K562 (cell line): ENCODE measurements around the gene CSTB. TPM values are rescaled to one million over a fixed set of nuclear protein-coding genes. Genes with fewer than 3 reads are reported as not detected.

Experiments used
- ATAC-seq: fragments of 200-7000 bp; cut with Tn5 transposase; 3 replicates; pipeline ENCODE4 v1.9.1; 2020; ENCODE audit warnings: moderate library complexity
- BruUV-seq: library from RNA; stranded (reverse); fragments of 400-500 nt; replicated peaks from 2 replicates; lab custom pipeline; 2021; lab: Mats Ljungman, UMichigan
- CTCF ChIA-PET: fragments of 300-600 bp; formaldehyde crosslinking; extraction: SDS; loops from one replicate; lab custom pipeline; 2021; ENCODE audit warnings: low intra/inter-chr PET ratio; lab: Yijun Ruan, JAX
- POLR2A ChIA-PET: fragments of 300-600, 350-650 bp; sonication (Branson Sonifier 250); formaldehyde crosslinking; extraction: SDS; loops from one replicate; lab custom pipeline; 2021; ENCODE audit warnings: antibody characterized with exemption, inconsistent platforms; lab: Yijun Ruan, JAX
- DNase-seq, 4 experiments: peaks; one replicate each; pipeline versions ENCODE4 v3.0.0 to v3.0.0-alpha.2; 2011 to 2018; ENCODE audit warnings: low spot score in 3 of 4, mixed read lengths in 3 of 4; ENCODE audit errors: extremely low read depth in 1 of 4
- FAIRE-seq: peaks from 2 replicates; lab custom pipeline; 2011; peaks lifted over from hg19 to GRCh38; lab: Jason Lieb, UNC
- H2AFZ ChIP-seq: 2 replicates; pipeline ENCODE4 v1.6.0; 2011; ENCODE audit warnings: low read depth, low read length, control low read depth, inconsistent platforms
- H3K27ac ChIP-seq: fragments of 200-600 bp; 3 replicates; pipeline ENCODE4 v1.8.0; 2011; ENCODE audit warnings: low read depth, mild to moderate bottlenecking, control low read depth, inconsistent platforms, low read length, moderate library complexity, mixed read lengths; ENCODE audit errors: extremely low read depth
- H3K27me3 ChIP-seq, 2 experiments: fragments of 300-600 bp in 1 of 2; 2 replicates in 1 of 2; 3 replicates in 1 of 2; pipeline versions ENCODE4 v1.6.0 to v1.8.0; 2011; ENCODE audit warnings: inconsistent platforms in 2 of 2, low read length in 2 of 2, mild to moderate bottlenecking in 1 of 2, mixed read lengths in 1 of 2, moderate library complexity in 1 of 2; ENCODE audit not compliant: control insufficient read depth in 2 of 2, insufficient read depth in 2 of 2
- H3K36me3 ChIP-seq: fragments of 300-600 bp; 3 replicates; pipeline ENCODE4 v1.8.0; 2011; ENCODE audit warnings: mild to moderate bottlenecking, low read length, inconsistent platforms; ENCODE audit not compliant: control insufficient read depth, insufficient read depth
- H3K4me1 ChIP-seq, 2 experiments: fragments of 200-600 bp in 1 of 2; replicated peaks in 1 of 2; 2 replicates in 1 of 2; 3 replicates in 1 of 2; pipeline versions ENCODE4 v1.5.1 to v1.8.0; 2011; ENCODE audit warnings: inconsistent platforms in 2 of 2, low read length in 2 of 2, mild to moderate bottlenecking in 1 of 2, mixed read lengths in 1 of 2, moderate library complexity in 1 of 2; ENCODE audit not compliant: control insufficient read depth in 2 of 2, insufficient read depth in 2 of 2
- H3K4me2 ChIP-seq: 2 replicates; pipeline ENCODE4 v1.6.1; 2011; ENCODE audit warnings: low read length, control low read depth, inconsistent platforms, mixed read lengths; ENCODE audit not compliant: insufficient read depth
- H3K4me3 ChIP-seq: fragments of 200-600 bp; sonication (generic), shearing (Covaris generic); 2 replicates; pipeline ENCODE4 v1.5.1; 2016; ENCODE audit warnings: control low read depth, inconsistent platforms
- H3K79me2 ChIP-seq: fragments of 200-600 bp; 3 replicates; pipeline ENCODE4 v1.8.0; 2011; ENCODE audit warnings: low read length, inconsistent platforms; ENCODE audit not compliant: control insufficient read depth, insufficient read depth
- H3K9ac ChIP-seq, 2 experiments: 2 replicates each; pipeline versions ENCODE4 v1.6.0 to v1.6.1; 2011; ENCODE audit warnings: low read depth in 2 of 2, low read length in 2 of 2, control low read depth in 1 of 2, inconsistent platforms in 1 of 2, mild to moderate bottlenecking in 1 of 2, mixed read lengths in 1 of 2; ENCODE audit not compliant: insufficient read depth in 1 of 2
- H3K9me1 ChIP-seq: one replicate; pipeline ENCODE4 v1.6.0; 2011; ENCODE audit warnings: inconsistent platforms, mild to moderate bottlenecking, low read length, moderate library complexity; ENCODE audit not compliant: control insufficient read depth, insufficient read depth
- H3K9me3 ChIP-seq: replicated peaks from 2 replicates; pipeline ENCODE4 v1.5.1; 2011; ENCODE audit warnings: low read depth, low read length, inconsistent platforms; ENCODE audit not compliant: control insufficient read depth, insufficient read depth
- H4K20me1 ChIP-seq: replicated peaks from 2 replicates; pipeline ENCODE4 v1.6.1; 2011; ENCODE audit warnings: low read length, inconsistent platforms, mixed read lengths; ENCODE audit not compliant: control insufficient read depth, insufficient read depth
- GTF2A2 ChIP-seq: IDR thresholded peaks from 2 replicates; pipeline ENCODE4 v1.6.1; 2016; ENCODE audit warnings: mild to moderate bottlenecking, missing genetic modification characterization, missing compliant biosample characterization
- POLR2AphosphoS2 ChIP-seq: IDR thresholded peaks from 2 replicates; pipeline ENCODE4 v1.6.1; 2012; ENCODE audit warnings: low read length, improper control_type of control experiment
- POLR2G ChIP-seq: fragments of 200-400 bp; formaldehyde crosslinking; IDR thresholded peaks from 2 replicates; pipeline ENCODE4 v1.6.1; 2017; ENCODE audit warnings: low read depth, mild to moderate bottlenecking, antibody characterized with exemption, low read length, moderate library complexity
- ZFX ChIP-seq: sonication (generic); formaldehyde crosslinking; IDR thresholded peaks from 2 replicates; pipeline ENCODE4 v1.8.0; 2022; ENCODE audit warnings: mild to moderate bottlenecking, missing genetic modification reagents, moderate library complexity
- WGBS: fragments of 100-300 bp; shearing (Covaris generic); methylation state at CpG from one replicate; pipeline ENCODE4 v1.1.6; 2016; ENCODE audit warnings: low coverage, mixed read lengths; ENCODE audit not compliant: insufficient coverage; ENCODE audit errors: missing lambda C conversion rate; 5-methylcytosine and 5-hydroxymethylcytosine counted together
- in situ Hi-C: fragments of 300-500 bp; cut with MboI; formaldehyde crosslinking; loops from 4 replicates; pipeline ENCODE4 v1.15.0; 2018; ENCODE audit warnings: inconsistent platforms, mixed read lengths
- intact Hi-C: fragments of 100-400 bp; cut with micrococcal nuclease; formaldehyde crosslinking; loops from 2 replicates; pipeline ENCODE4 v1.14.2; 2022
- polyA plus RNA-seq, 8 experiments: library from polyadenylated mRNA; depleted of rRNA in 4 of 8; stranded (reverse) in 5 of 8; unstranded in 3 of 8; fragments of >200 nt; fragmentation: Nextera tagmentation in 2 of 8; fragmentation: Illumina TruSeq in 1 of 8; extraction: Ambion mirVana in 2 of 8; extraction: Trizol in 1 of 8; gene quantifications; 2 replicates each; pipeline versions ENCODE4 v1.2.1 to v1.2.3, GENCODE V29; 2011 to 2014; ENCODE audit warnings: inconsistent platforms in 1 of 8, missing spikeins in 1 of 8
- total RNA-seq, 7 experiments: library from RNA; depleted of rRNA in 6 of 7; stranded (reverse); fragments of >200 nt in 6 of 7; fragmentation: Illumina TruSeq in 2 of 7; extraction: Trizol in 2 of 7; gene quantifications; 2 replicates each; pipeline versions ENCODE4 v1.2.1 to v1.2.3, GENCODE V29; 2011 to 2021; ENCODE audit warnings: low replicate concordance in 1 of 7
- TF ChIP-seq, protein P1 (sequence below), 2 experiments: IDR thresholded peaks in 1 of 2; conservative IDR thresholded peaks in 1 of 2; 2 replicates each; pipeline ENCODE4 v1.6.1; 2016; ENCODE audit warnings: low read depth in 2 of 2, mild to moderate bottlenecking in 1 of 2, missing compliant biosample characterization in 1 of 2, missing genetic modification characterization in 1 of 2, moderate library complexity in 1 of 2
- TF ChIP-seq, protein P2 (sequence below): sonication (generic); formaldehyde crosslinking; IDR thresholded peaks from 2 replicates; pipeline ENCODE4 v1.8.1; 2023; ENCODE audit warnings: mild to moderate bottlenecking, missing genetic modification reagents
- TF ChIP-seq, protein P3 (sequence below): IDR thresholded peaks from 2 replicates; pipeline ENCODE4 v1.6.1; 2014; ENCODE audit warnings: antibody characterized with exemption

CSTB gene
- total and polyA plus RNA-seq, 9 of the 15 experiments (the other 6 are each of a cell fraction or from before 2014, with no cell fraction given), result 12.4 to 65.0 (median 31.7) TPM

GRCh38 chr21:43740497-43741156, 35.5 kb downstream of the CSTB start:
- Histone ChIP-seq H3K27me3 (no peaks in the 10 kb centered on the region), H3K4me1 (peaks cover 19 to 63% of the 10 kb centered on the region in 2 experiments), H3K4me3 (no peak overlapping the region), H3K9me3 (no peaks in the 10 kb centered on the region), H3K9me1 (peaks cover 11% of the 10 kb centered on the region), H3K27ac (no peak overlapping the region), H2AFZ (no peak overlapping the region), H3K4me2 (no peak overlapping the region), H4K20me1 (peaks cover 18% of the 10 kb centered on the region), H3K9ac (0 out of 4 replicates have a peak overlapping the region, but pooled peaks of 1 of the 2 experiments have one; percentile 19), H3K36me3 (peaks cover 75% of the 10 kb centered on the region; the same call in 2 of the 3 replicates), H3K79me2 (peaks cover 40% of the 10 kb centered on the region)
- TF ChIP-seq POLR2G, result peak; percentile 41
- TF ChIP-seq POLR2AphosphoS2, result no peak
- TF ChIP-seq, protein P1, sequence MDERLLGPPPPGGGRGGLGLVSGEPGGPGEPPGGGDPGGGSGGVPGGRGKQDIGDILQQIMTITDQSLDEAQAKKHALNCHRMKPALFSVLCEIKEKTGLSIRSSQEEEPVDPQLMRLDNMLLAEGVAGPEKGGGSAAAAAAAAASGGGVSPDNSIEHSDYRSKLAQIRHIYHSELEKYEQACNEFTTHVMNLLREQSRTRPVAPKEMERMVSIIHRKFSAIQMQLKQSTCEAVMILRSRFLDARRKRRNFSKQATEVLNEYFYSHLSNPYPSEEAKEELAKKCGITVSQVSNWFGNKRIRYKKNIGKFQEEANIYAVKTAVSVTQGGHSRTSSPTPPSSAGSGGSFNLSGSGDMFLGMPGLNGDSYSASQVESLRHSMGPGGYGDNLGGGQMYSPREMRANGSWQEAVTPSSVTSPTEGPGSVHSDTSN (CRISPR knock-in tag; IDR thresholded peaks at IDR 0.05; ENCODE audit: low read depth), result no peak
- TF ChIP-seq, protein P1 (tag; conservative IDR thresholded peaks at IDR 0.05; ENCODE audit: low read depth), result no peak
- TF ChIP-seq, protein P2, sequence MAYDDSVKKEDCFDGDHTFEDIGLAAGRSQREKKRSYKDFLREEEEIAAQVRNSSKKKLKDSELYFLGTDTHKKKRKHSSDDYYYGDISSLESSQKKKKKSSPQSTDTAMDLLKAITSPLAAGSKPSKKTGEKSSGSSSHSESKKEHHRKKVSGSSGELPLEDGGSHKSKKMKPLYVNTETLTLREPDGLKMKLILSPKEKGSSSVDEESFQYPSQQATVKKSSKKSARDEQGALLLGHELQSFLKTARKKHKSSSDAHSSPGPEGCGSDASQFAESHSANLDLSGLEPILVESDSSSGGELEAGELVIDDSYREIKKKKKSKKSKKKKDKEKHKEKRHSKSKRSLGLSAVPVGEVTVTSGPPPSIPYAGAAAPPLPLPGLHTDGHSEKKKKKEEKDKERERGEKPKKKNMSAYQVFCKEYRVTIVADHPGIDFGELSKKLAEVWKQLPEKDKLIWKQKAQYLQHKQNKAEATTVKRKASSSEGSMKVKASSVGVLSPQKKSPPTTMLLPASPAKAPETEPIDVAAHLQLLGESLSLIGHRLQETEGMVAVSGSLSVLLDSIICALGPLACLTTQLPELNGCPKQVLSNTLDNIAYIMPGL, result no peak
- no peak for TF ChIP-seq GTF2A2 (tag)
- TF ChIP-seq, protein P3, sequence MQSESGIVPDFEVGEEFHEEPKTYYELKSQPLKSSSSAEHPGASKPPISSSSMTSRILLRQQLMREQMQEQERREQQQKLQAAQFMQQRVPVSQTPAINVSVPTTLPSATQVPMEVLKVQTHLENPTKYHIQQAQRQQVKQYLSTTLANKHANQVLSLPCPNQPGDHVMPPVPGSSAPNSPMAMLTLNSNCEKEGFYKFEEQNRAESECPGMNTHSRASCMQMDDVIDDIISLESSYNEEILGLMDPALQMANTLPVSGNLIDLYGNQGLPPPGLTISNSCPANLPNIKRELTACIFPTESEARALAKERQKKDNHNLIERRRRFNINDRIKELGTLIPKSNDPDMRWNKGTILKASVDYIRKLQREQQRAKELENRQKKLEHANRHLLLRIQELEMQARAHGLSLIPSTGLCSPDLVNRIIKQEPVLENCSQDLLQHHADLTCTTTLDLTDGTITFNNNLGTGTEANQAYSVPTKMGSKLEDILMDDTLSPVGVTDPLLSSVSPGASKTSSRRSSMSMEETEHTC, result no peak
- no peak for TF ChIP-seq ZFX
- 86% methylated on average over 24 of the region's 25 CpGs for WGBS
- DNase-seq (no peak), FAIRE-seq (no peak), ATAC-seq (no peak)
- no TSS peak for BruUV-seq
- ChIA-PET CTCF (no interaction called here), POLR2A (interaction anchor here (1.6 kb wide), 1 partner anchor 19 kb away, joined by 3 read pairs; no protein-coding TSS in a partner anchor)
- in situ Hi-C loops, result no loop called here
- intact Hi-C loops, result no loop called here
